CD4-positive, alpha-beta T cell treated with Interleukin-6 for 4 hours (primary cell): ENCODE measurements around the gene COL5A1.

ENCODE experiments used
- DNase-seq: peaks from one replicate; pipeline ENCODE4 v3.0.0-alpha.2; 2020; ENCODE audit warnings: mixed read lengths

COL5A1 gene

GRCh38 chr9:134795446-134795845 lies 153.8 kb downstream of the COL5A1 start:
- DNase-seq, result no peak

- DNase-seq, result no peak
These were observed 155.3 kb downstream of the COL5A1 start for GRCh38 chr9:134796882-134797281.

DNA sequence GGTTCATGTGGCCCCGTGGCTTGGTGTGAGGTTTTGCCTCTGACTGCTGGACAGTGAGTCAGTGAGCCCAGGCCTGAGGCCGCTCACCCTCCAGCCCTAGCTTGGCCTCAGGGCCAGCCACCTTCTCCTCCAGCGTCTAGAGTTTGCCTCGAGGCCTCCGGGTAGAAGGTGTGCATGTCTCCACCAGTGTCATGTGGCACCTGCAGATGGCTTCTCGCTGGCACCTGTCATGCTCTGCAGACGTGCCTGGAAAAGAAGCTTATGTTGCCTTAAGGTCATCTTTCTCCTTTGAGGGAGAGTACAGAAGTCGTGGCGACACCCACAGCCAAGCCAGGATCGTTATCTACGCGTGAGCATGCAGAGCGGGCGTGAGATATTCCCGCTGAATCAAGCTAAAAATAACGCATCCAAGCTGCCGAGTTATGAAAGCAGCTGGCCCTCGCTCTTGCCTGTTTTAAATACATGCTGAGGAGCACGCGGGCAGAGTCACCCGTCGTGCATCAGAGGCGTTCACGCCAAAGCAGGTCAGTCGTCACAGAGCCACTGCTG lies 159.3 kb downstream of the COL5A1 start:
- DNase-seq, result no peak

GRCh38 chr9:134802216-134802795 lies 160.7 kb downstream of the COL5A1 start:
- DNase-seq, result no peak

DNA sequence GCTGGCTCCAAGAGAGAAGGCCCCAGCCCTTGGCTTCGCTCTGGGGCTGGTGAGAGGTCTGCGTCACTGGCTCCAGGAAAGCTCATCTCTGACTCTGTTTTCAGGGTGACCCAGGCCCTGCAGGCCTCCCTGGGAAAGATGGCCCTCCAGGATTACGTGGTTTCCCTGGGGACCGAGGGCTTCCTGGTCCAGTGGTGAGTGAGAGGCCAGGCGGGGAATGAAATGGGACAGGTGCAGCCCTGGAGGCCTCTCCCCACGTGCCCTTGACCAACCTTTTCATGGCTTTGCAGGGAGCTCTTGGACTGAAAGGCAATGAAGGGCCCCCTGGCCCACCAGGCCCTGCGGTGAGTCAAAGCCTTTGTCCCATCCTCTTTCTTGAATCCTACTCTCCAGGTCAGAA lies 163.3 kb downstream of the COL5A1 start:
- no peak for DNase-seq

DNA sequence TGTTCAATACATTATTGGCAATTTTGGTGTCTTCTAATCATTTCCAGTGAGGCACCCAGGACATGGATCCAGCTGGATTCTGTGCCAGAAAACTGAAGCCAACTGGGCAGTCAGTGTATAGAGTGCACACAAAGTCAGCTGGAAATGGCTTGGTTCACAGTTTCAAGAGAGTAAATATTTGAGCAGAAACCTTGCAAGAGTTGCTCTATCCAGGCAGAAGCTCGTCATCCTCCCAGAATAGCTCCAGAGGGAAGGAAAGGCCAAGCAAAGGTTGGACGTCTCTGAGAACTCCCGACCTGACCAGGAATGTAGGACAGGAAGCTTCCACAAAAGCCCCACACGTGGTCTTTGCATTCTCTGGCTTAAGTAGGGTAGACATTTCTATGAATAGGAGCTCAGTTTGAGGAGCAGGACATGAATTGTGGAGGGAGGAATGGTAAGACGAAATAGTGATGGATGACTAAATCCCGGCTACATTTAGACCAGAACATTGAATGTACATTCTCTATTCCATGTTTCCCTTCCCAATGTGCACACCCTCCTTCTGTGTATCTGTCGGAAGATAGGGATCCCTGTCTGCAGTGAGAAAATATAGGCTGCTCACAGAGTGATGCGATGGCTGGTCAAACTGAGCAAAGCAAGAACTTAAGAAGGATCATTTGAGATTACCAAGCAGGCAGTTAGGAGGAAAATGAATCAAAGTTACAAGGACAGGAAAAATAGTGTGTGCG lies 166.3 kb downstream of the COL5A1 start:
- DNase-seq, result no peak

DNA sequence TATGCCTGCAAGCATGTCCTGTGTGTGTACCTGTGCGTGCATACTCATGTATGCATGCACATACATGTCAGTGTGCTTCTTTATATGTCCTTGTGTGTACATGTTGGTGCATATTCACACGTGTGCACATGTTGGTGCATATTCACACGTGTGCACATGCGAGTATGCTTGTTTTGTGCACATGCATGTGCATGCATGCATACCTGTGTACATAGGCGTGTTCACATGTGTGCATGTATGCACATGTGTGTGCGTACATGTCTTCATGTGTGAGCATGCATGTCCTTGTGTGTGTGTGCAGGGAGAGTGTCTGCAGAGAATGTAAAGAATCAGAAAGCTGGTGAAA lies 166.8 kb downstream of the COL5A1 start:
- DNase-seq, result no peak

GRCh38 chr9:134809292-134809691 lies 167.7 kb downstream of the COL5A1 start:
- no peak for DNase-seq

DNA sequence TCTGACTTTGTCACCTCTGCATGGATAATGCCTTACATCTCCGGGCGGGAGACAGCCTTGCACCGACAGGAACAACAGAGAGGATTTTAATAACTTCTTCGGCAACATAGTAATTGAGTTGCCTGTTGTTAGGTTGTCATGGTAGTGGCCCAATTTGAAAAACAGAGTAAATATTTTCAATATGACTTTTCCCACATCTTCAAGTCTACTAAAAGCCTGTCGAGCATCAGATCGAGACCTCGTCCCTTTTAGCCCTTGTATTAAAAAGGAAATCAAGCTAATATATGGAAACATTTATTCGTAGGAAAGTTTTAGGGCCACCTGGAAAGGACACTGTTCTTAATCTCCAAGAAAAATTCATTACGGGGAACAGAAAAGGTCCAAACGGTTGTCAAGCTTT lies 168.2 kb downstream of the COL5A1 start:
- no peak for DNase-seq

DNA sequence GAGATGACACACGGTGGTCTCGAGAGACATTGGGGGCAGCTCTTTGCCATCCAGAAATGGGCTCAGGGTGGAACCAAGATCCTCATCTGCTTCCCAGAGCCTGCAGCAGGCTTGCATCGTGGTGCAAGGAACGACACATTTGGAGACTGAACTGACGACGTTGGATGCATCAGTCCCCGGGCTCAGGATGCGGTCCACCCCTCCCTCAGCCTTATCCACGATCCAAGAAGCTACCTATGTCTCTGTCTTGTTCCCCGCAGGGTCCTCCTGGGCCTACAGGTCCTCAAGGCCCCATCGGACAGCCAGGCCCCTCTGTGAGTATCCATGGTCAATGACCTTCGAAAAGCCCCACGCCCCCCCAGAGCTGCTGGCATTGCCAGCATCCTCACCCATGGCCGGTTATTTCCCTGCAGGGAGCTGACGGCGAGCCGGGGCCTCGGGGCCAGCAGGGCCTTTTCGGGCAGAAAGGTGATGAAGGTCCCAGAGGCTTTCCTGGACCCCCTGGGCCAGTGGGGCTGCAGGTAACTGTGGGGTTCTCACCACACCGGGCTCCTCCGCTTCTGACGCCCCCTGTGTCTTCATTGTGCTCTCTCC lies 169.6 kb downstream of the COL5A1 start:
- no peak for DNase-seq

- no peak for DNase-seq
These were observed 170.2 kb downstream of the COL5A1 start for GRCh38 chr9:134811673-134812342.

GRCh38 chr9:134812343-134812673 lies 170.7 kb downstream of the COL5A1 start:
- DNase-seq, result no peak

DNA sequence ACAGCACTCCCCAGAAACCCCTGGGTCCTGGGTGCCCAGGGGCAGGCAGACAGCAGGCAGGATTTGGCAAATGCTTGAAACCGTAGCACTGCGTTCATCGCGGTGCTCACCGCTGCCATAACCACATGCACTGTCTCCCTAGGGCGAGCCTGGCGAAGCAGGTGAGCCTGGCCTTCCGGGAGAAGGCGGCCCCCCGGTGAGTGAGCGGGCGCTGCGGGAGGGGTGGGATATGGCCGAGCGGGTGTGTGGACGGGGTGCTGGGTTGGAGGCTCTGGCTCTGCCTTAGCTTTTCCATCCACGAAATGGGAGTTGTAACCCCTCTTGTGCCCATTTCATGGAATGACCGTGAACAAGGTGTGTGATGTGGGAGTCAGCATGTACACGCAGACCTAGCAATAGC lies 172.2 kb downstream of the COL5A1 start:
- no peak for DNase-seq

GRCh38 chr9:134814598-134815215 lies 173.1 kb downstream of the COL5A1 start:
- DNase-seq, result no peak

DNA sequence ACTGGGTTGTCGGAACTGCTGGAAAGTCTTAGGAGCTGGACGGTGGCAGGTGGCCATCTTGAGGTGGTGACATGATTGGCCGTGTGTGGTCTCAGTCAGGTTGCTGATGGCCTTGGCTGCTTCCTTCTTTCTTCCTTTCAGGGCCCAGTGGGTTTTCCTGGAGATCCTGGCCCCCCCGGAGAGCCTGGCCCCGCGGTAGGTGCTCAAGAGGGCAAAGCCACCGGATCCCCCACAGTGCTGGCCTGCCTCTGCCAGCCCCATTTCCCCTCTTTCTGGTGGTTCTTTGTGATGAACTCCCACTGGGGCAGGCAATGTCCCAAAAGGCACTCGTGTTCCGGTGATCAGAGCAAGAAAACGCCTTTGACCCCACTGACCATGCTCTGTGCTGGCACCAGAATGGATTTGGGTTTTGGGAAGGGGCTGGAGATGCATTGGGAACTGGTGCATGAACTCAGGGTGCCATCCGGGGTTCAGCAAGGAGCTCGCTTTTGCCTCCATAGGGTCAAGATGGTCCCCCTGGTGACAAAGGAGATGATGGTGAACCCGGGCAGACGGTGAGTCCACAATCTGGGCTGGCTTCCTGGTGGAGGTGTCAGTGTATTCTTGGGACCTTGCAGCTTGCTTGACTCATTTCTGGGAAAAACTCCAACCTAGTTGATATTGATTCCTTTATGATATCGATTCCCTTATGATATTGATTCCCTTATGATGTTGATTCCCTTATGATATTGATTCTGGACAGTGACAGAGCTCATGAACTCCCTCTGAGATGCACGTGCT lies 174.0 kb downstream of the COL5A1 start:
- no peak for DNase-seq

GRCh38 chr9:134816264-134816663 lies 174.7 kb downstream of the COL5A1 start:
- DNase-seq, result no peak

GRCh38 chr9:134818000-134818568 lies 176.5 kb downstream of the COL5A1 start:
- no peak for DNase-seq

DNA sequence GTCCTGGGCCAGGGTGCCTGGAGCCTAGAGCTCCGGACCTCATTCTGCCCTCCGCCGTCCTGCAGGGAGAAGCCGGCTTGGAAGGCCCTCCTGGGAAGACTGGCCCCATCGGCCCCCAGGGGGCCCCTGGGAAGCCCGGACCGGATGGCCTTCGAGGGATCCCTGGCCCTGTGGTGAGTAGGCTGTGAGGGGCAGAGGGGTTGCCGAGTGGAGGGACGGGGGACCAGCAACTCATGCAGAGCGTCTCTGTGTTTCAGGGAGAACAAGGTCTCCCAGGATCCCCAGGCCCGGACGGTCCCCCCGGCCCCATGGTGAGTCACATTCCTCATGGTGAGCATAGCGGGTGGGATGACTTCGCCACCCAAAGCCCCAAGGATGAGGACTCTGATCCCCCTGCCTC lies 177.0 kb downstream of the COL5A1 start:
- DNase-seq, result no peak

GRCh38 chr9:134820901-134821300 lies 179.3 kb downstream of the COL5A1 start:
- DNase-seq, result no peak

GRCh38 chr9:134822541-134822940 lies 180.9 kb downstream of the COL5A1 start:
- DNase-seq, result no peak

- DNase-seq, result no peak
These were observed 182.0 kb downstream of the COL5A1 start for GRCh38 chr9:134823623-134824022.

GRCh38 chr9:134824583-134824982 lies 183.0 kb downstream of the COL5A1 start:
- DNase-seq, result no peak
